ENCODE data around the gene KCND3. TPM values are rescaled to one million over a fixed set of nuclear protein-coding genes. Genes with fewer than 3 reads are reported as not detected.

Gene KCND3
- total RNA-seq, 1 donor, result 0.31 TPM

DNA sequence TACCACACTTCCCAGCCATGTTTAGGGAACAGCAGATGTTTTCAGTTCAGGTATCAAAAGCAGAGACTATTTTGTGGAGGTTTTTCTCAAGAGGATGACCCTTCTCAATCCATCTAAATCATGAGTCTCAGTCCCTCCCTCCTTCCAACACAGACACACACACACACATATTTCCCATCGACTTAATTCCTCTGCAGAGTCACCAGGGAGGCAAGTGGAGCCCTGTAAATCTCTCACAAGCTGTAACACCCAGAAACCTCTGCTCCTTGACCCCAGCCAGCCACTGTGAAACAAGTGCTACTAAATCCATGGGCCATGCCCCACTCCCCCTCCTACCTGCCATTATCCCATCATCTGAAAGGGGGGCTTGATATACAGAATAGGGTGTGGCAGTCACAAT, 10.6 kb upstream of the KCND3 start:
- H3K4me3 ChIP-seq (ENCODE audit: low read length), result no peak overlapping the region
- peaks cover 3% of the 10 kb centered on the region for H3K27me3 ChIP-seq (ENCODE audit: insufficient read depth, low read length)
- no peaks in the 10 kb centered on the region for H3K4me1 ChIP-seq (ENCODE audit: insufficient read depth, low read length)
- H3K9me3 ChIP-seq (ENCODE audit: low read depth, low read length), result no peaks in the 10 kb centered on the region

DNA sequence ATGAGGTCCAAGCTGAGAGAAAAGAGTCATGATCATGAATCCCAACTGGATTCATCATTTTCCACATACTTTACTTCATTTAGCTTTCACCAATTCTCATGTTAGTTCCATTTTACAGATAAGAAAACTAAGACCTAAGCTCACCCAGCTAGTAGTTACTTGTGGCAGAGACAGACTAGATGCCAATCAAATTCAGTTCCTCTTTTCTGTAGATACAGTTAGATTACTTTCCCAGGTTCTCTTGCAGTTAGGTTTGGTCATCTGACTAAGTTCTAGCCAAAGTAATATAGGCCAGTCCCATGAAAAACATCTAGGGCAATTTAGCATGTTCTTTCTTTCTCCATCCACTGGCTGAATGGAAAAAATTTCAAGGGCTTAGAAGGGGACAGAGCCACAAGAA, 8.9 kb upstream of the KCND3 start:
- Histone ChIP-seq H3K4me1 (ENCODE audit: insufficient read depth, low read length) (no peaks in the 10 kb centered on the region), H3K27me3 (ENCODE audit: insufficient read depth, low read length) (peaks cover 9% of the 10 kb centered on the region), H3K4me3 (ENCODE audit: low read length) (no peak overlapping the region), H3K9me3 (ENCODE audit: low read depth, low read length) (no peaks in the 10 kb centered on the region)

DNA sequence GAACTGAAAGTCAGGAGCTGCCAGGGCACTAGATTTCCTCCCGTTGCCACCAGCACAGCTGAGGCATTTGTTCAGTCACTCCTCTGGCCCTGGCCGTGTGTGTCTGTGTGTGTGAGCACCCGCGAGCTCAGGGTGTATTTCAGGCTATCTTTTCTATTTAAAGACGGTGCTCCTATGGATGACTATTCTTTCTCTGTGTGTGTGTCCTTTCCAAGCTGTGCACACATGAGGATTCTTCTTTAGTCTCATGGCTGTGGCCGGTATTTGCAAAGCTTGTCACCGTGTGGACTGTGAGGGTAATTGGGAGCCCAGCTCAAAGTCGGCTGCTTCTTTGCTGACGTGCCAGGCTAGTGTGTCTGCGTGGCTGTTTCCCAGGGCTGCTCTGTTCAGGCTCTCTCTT, 3.0 kb upstream of the KCND3 start:
- no peak overlapping the region for H3K4me3 ChIP-seq (ENCODE audit: low read length)
- peaks cover 47% of the 10 kb centered on the region for H3K27me3 ChIP-seq (ENCODE audit: insufficient read depth, low read length)
- no peaks in the 10 kb centered on the region for H3K9me3 ChIP-seq (ENCODE audit: low read depth, low read length)
- peaks cover 6% of the 10 kb centered on the region for H3K4me1 ChIP-seq (ENCODE audit: insufficient read depth, low read length)

DNA sequence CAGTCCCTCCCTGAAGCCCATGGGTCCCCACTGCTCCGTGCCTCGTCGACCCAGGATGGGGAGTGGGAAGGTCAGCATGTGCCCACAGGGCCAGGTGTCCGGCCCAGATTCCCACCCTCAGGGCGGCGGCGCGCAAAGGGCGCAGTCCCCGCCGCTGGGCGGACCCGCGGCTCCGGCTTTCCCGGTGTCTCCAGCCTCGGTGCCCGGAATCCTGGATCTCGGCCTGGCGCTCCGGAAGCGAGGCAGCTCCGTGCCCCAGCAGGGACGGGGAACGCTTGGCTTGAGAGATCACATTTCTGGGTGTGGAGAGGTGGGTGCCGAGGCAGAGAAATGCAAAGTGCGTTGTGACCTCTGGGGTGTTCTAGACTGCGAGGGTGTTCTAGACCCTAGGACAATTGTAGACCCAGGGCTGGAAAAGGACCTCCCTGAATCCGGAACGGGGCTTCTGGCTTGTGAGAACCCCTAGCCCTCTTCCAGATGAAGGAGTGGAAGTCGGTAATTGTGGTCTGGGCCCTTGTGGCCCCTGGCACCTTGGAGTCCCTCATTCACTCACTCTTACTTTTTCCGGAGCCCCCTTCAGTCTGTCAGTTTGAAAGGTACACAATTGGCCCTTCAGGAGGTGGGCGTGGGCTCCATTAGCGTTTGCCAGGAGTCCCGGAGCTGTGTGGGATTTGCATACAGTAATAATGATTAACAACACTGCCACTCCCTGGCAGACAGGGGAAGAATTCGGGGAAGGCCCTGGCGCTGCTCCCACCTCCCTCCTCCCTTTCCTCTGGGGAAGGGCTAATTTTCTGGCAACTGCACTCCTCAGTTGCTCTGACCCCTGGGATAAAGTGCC, 1.6 kb upstream of the KCND3 start:
- Histone ChIP-seq H3K4me3 (ENCODE audit: low read length) (no peak overlapping the region), H3K4me1 (ENCODE audit: insufficient read depth, low read length) (peaks cover 6% of the 10 kb centered on the region), H3K27me3 (ENCODE audit: insufficient read depth, low read length) (peaks cover 54% of the 10 kb centered on the region), H3K9me3 (ENCODE audit: low read depth, low read length) (no peaks in the 10 kb centered on the region)

DNA sequence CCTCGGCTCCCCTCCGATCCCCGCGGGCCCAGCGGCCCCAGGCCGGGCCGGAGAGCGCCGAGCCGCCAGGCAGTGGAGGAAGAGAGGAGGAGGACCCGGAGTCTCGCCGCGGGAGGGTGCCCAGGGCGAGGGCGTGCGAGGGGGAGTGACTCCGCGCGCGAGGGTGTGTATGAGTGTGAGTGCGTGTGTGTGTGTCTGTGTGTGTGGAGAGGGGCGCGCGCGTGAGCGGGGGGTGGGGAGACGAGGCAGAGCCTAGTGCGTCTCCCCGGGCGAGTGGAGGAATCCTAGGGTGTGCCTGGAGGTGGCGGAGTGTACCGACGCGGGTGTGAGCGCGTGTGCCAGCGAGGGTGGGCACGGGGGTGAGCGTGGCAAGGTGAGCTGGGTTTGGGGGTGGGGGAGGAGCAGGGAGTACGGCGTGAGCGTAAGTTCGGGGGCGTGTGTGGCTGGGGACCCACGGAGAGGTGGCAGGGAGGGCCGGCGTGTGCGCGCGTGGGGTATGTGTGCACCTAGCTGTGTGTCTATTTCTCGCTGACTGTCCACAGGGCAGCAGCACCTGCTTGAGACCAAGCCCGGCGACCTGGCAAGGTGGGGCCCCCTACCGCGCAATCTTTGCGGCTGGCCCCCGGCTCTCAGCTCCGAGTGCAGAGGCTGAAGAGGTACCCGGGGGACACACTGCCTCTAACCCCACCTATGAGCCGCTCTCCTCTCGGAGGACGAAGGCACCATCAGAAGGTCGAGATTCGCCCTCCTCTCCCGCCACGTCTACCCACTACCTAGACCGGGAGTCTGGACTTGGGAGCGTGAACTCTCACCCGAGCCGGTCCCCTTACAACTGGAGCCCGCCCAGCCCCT, 784 bp upstream of the KCND3 start:
- no peaks in the 10 kb centered on the region for H3K9me3 ChIP-seq (ENCODE audit: low read depth, low read length)
- H3K4me1 ChIP-seq (ENCODE audit: insufficient read depth, low read length), result peaks cover 6% of the 10 kb centered on the region
- no peak overlapping the region for H3K4me3 ChIP-seq (ENCODE audit: low read length)
- peaks cover 54% of the 10 kb centered on the region for H3K27me3 ChIP-seq (ENCODE audit: insufficient read depth, low read length)

DNA sequence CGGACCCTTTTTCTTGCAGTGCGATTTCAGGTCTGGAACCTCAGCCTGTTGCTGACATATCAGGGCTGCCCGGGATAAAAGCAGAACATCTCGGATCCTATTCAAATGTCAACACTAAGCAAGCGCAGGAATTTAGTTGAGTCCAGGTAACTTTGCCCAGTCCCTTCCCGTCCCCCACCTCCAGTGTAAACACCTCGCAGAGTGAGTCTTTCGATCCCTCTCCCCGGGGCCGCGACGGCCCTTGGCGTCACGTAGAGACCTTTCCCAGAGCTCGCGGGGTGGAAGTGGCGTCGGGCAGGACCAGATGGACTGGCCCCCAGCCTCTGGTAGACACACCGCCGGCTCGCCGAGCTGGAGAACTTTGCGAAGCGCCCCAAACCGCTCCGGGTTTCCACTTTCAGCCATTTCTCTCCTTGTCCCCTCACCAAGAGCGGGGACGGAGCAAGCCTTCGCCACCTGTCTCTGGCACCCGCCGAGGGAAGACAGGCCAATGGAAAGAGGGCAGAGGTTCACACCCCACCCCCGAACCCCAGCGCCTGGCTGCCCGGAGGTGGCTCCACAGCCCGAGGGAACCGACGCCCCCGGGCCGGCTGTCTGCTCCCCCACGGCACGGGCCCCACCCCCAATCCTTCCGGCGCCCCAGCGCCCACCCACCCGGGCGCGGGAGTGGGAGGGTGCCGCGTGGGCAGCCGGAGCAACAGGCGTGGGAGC, 570 bp downstream of the KCND3 start:
- H3K9me3 ChIP-seq (ENCODE audit: low read depth, low read length), result no peaks in the 10 kb centered on the region
- peaks cover 6% of the 10 kb centered on the region for H3K4me1 ChIP-seq (ENCODE audit: insufficient read depth, low read length)
- no peak overlapping the region for H3K4me3 ChIP-seq (ENCODE audit: low read length)
- peaks cover 54% of the 10 kb centered on the region for H3K27me3 ChIP-seq (ENCODE audit: insufficient read depth, low read length)

DNA sequence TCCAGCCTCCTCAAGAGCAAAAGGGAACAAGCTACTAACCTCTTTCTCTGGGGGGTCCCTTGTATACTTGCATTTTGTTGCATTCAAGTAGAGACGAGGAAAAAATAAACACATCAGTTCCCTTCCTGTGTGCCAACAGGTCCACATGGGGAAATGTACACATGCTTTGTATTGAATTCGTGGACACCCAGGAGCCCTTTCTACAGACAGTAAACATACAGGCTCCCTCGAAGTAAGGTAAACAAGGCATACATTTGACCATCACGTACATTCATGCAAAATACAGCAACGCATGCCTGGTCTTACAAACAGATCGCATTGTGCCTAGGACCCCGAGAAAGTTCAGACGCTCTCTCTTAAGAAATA, 1.1 kb downstream of the KCND3 start:
- H3K9me3 ChIP-seq (ENCODE audit: low read depth, low read length), result no peaks in the 10 kb centered on the region
- H3K4me1 ChIP-seq (ENCODE audit: insufficient read depth, low read length), result peaks cover 6% of the 10 kb centered on the region
- H3K27me3 ChIP-seq (ENCODE audit: insufficient read depth, low read length), result peaks cover 48% of the 10 kb centered on the region
- H3K4me3 ChIP-seq (ENCODE audit: low read length), result no peak overlapping the region

DNA sequence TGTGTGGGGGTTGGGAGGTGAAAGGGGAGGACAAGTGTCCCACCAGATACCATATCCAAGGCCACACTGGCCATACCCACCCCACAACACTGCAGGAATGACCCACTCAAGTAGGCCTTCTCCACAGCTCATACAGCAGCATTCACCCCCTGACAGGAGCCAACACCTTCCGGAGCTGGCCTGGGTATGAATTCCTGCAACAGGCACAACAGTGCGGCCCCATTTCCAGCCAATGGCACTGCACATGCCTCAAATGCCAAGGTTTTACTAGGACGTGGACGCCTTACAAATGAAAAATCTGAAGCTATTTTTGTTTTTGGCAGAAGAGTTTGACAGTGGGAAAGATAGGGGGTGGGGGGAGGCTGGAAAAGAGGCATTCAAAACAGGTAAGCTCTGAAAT, 2.0 kb downstream of the KCND3 start:
- Histone ChIP-seq H3K9me3 (ENCODE audit: low read depth, low read length) (no peaks in the 10 kb centered on the region), H3K4me1 (ENCODE audit: insufficient read depth, low read length) (peaks cover 6% of the 10 kb centered on the region), H3K27me3 (ENCODE audit: insufficient read depth, low read length) (peaks cover 43% of the 10 kb centered on the region), H3K4me3 (ENCODE audit: low read length) (no peak overlapping the region)

DNA sequence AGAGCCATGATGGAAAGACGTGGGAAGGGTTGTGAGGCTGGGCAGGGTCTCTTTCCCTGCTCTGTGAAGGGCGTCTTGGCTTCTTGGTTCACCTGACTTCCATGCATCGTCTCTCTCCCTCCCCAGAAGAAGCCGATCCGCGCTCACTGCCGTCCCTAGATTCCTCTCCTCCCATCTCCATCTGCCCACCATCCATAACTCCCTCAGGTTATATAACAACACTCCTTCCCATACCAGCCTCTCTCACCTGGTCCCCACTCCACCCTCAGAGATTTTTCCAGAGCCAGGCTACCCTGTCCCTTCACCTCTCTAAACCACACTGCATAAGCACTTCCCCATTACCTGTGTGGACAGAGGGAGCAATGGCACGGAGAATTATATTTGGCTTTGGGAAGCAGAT, 6.0 kb downstream of the KCND3 start:
- H3K27me3 ChIP-seq (ENCODE audit: insufficient read depth, low read length), result peaks cover 17% of the 10 kb centered on the region
- H3K4me3 ChIP-seq (ENCODE audit: low read length), result no peak overlapping the region
- no peaks in the 10 kb centered on the region for H3K9me3 ChIP-seq (ENCODE audit: low read depth, low read length)
- H3K4me1 ChIP-seq (ENCODE audit: insufficient read depth, low read length), result no peaks in the 10 kb centered on the region

DNA sequence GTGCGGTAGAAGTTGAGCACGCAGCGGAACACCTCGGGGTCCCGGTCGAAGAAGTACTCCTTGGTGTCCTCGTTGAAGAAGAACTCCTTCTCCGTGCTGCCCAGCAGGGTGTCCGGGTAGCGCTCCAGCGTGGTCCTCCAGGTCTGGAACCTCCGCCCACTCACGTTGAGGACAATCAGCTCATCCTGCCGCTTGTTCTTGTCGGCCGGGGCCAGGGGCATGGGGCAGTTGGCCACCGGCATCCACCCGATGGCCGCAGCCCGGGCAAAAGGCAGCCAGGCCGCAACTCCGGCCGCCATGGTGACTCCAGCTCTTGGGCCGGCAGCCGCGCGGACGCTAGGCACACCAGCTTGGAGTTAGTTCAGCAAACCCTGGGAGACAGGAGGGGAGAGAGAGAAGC, 7.0 kb downstream of the KCND3 start:
- no peak overlapping the region for H3K4me3 ChIP-seq (ENCODE audit: low read length)
- H3K4me1 ChIP-seq (ENCODE audit: insufficient read depth, low read length), result no peaks in the 10 kb centered on the region
- H3K27me3 ChIP-seq (ENCODE audit: insufficient read depth, low read length), result peaks cover 10% of the 10 kb centered on the region
- H3K9me3 ChIP-seq (ENCODE audit: low read depth, low read length), result no peaks in the 10 kb centered on the region

DNA sequence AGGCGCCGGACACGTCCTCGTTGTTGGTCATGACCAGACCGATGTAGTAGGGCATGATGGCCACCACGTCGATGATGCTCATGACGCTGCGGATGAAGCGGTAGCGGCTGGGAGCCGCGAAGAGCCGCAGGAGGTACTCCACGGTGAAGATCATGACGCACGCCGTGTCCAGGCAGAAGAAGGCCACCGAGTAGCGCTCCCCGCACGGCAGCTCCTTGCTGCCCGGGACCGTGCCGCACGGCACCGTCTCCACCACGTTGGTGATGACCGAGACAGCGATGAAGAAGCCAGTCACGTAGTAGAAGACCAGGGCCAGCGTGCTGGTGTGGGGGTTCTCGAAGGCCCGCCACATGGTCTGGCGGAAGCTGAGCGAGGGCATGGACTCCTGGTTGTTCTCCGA, 7.6 kb downstream of the KCND3 start:
- H3K4me3 ChIP-seq (ENCODE audit: low read length), result no peak overlapping the region
- H3K27me3 ChIP-seq (ENCODE audit: insufficient read depth, low read length), result peaks cover 9% of the 10 kb centered on the region
- no peaks in the 10 kb centered on the region for H3K4me1 ChIP-seq (ENCODE audit: insufficient read depth, low read length)
- H3K9me3 ChIP-seq (ENCODE audit: low read depth, low read length), result no peaks in the 10 kb centered on the region

DNA sequence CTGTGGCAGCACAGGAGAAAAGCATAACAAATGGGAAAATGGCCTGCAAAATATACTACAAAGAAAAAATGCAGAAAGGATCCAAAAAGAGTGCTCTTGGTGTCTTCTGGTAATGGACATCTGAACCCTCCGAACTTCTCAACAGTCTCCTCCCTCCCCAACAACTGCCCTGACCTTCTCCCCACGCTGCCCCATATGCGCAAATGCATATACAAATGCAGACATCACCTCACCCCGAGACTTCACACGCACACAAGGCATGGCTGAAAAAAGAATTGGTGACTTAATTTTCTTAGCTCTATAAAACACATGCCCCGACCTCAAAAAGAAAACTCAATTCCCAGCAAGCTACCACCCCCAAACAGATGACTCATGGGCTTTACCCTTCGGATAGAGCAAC, 8.4 kb downstream of the KCND3 start:
- H3K9me3 ChIP-seq (ENCODE audit: low read depth, low read length), result no peaks in the 10 kb centered on the region
- H3K27me3 ChIP-seq (ENCODE audit: insufficient read depth, low read length), result peaks cover 5% of the 10 kb centered on the region
- no peak overlapping the region for H3K4me3 ChIP-seq (ENCODE audit: low read length)
- H3K4me1 ChIP-seq (ENCODE audit: insufficient read depth, low read length), result no peaks in the 10 kb centered on the region

DNA sequence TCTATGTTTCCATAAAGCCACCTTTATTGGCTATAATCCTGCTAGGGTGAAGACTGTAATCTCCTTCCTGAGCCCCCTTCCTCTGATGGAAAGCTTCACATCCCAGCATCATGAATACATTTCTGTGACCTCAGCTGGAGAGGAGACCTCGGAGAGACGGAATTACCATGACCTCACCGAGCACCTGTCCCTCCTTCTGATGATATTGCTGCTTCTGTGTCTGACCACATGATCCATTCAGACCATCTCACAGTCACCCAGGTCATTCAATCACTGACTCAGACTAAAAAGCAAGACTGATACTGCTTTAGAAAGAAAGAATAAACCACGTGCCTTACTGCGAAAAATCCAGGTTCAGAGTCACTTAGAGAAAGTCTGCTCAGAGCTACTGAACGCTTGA, 8.8 kb downstream of the KCND3 start:
- Histone ChIP-seq H3K4me3 (ENCODE audit: low read length) (no peak overlapping the region), H3K27me3 (ENCODE audit: insufficient read depth, low read length) (peaks cover 5% of the 10 kb centered on the region), H3K9me3 (ENCODE audit: low read depth, low read length) (no peaks in the 10 kb centered on the region), H3K4me1 (ENCODE audit: insufficient read depth, low read length) (no peaks in the 10 kb centered on the region)

DNA sequence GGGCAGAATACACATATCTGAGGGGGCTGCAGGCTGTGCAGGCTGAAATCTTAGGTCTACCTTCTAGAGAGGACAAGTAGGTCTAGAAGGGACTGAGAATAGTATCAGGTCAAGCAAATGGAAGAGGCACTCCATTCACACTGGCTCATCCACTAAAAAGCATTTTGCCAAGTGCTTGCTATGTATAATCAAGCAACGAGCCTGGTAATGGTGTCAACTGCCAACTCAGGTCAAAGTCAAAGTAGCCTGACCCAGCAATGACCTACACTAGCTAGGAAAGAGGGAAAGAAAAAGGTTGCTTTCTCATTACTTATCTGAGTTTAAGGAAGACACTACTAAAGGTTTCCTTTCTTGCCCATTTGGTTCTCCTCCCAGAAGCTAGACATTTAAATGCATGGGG, 10.8 kb downstream of the KCND3 start:
- Histone ChIP-seq H3K4me1 (ENCODE audit: insufficient read depth, low read length) (no peaks in the 10 kb centered on the region), H3K9me3 (ENCODE audit: low read depth, low read length) (no peaks in the 10 kb centered on the region), H3K4me3 (ENCODE audit: low read length) (no peak overlapping the region), H3K27me3 (ENCODE audit: insufficient read depth, low read length) (peaks cover 13% of the 10 kb centered on the region)

DNA sequence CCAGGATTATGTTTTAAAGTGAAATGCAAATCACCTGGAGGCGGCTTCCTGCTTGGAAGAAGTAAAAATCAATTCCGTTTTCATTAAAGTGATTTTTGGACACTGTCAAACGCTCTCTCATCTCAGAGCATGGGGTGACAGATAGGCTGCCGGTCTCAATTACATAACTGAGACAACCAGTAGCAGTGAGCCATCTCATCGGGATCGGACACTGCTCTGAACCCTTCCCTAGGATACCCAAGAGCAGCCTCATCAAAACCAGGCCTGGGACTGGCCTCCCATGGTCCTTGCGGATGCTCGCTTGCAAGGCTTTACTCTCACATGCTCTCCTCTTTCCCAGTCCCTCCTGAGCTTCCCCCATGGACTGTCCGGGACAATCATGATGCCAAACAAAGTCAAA, 12.1 kb downstream of the KCND3 start:
- H3K27me3 ChIP-seq (ENCODE audit: insufficient read depth, low read length), result peaks cover 17% of the 10 kb centered on the region
- H3K4me1 ChIP-seq (ENCODE audit: insufficient read depth, low read length), result no peaks in the 10 kb centered on the region
- no peak overlapping the region for H3K4me3 ChIP-seq (ENCODE audit: low read length)
- H3K9me3 ChIP-seq (ENCODE audit: low read depth, low read length), result no peaks in the 10 kb centered on the region

All from mononuclear cell (primary cell).